NCI-H2107 treated with DMSO at 0.1 percent for 48 hours (cell line): ENCODE results near the gene FUT3.
"Not testable (repeated sequence)": the region's sequence is repeated elsewhere in the genome, so short reads cannot be mapped to it uniquely, and the experiment has no call there.

ENCODE experiments used
- DNase-seq: peaks from one replicate; lab custom pipeline; 2025; ENCODE audit not compliant: unreplicated experiment; lab: John Stamatoyannopoulos, UW

Gene FUT3

GRCh38 chr19:5882421-5882968, 31.2 kb upstream of the FUT3 start:
- DNase-seq = no peak

- DNase-seq = peak; percentile 61
These were observed 30.5 kb upstream of the FUT3 start for GRCh38 chr19:5881543-5882299.

GRCh38 chr19:5880604-5881078, 29.4 kb upstream of the FUT3 start:
- no peak for DNase-seq

GRCh38 chr19:5880196-5880595, 28.9 kb upstream of the FUT3 start:
- no peak for DNase-seq

- peak; percentile 32 for DNase-seq
These were observed 26.6 kb upstream of the FUT3 start for GRCh38 chr19:5877882-5878281.

- no peak for DNase-seq
These were observed 26.2 kb upstream of the FUT3 start for GRCh38 chr19:5877427-5877826.

GRCh38 chr19:5874496-5874895, 23.2 kb upstream of the FUT3 start:
- DNase-seq = not testable (repeated sequence)

GRCh38 chr19:5873617-5874199, 22.5 kb upstream of the FUT3 start:
- DNase-seq = no peak

GRCh38 chr19:5870986-5871394, 19.7 kb upstream of the FUT3 start:
- DNase-seq = no peak

- DNase-seq = no peak
These were observed 16.2 kb upstream of the FUT3 start for GRCh38 chr19:5867201-5868136.

GRCh38 chr19:5865772-5866171, 14.5 kb upstream of the FUT3 start:
- no peak for DNase-seq

- DNase-seq = no peak
These were observed 13.7 kb upstream of the FUT3 start for GRCh38 chr19:5864725-5865486.

GRCh38 chr19:5864013-5864720, 12.9 kb upstream of the FUT3 start:
- no peak for DNase-seq

- DNase-seq = no peak
These were observed 11.9 kb upstream of the FUT3 start for GRCh38 chr19:5863030-5863665.

GRCh38 chr19:5857203-5858081, 6.2 kb upstream of the FUT3 start:
- DNase-seq = no peak

- DNase-seq = not testable (repeated sequence)
These were observed 3.9 kb upstream of the FUT3 start for GRCh38 chr19:5855151-5855550.

- DNase-seq = not testable (repeated sequence)
These were observed 2.9 kb upstream of the FUT3 start for GRCh38 chr19:5854121-5854520.

- no peak for DNase-seq
These were observed 431 bp downstream of the FUT3 start for GRCh38 chr19:5850743-5851293.
